WTC11 (cell line): ENCODE measurements around the gene MMP11. TPM values are rescaled to one million over a fixed set of nuclear protein-coding genes. Genes with fewer than 3 reads are reported as not detected.

Experiments
- ATAC-seq: fragments of 200-7000 bp; cut with Tn5 transposase; 2 replicates; pipeline ENCODE4 v1.10.0; 2021; ENCODE audit warnings: mild to moderate bottlenecking, moderate library complexity
- CTCF ChIA-PET: fragments of 300-600 bp; sonication (Branson Sonifier 250); formaldehyde crosslinking; loops from one replicate; lab custom pipeline; 2021; ENCODE audit warnings: antibody characterized with exemption; lab: Charles Lee
- POLR2A ChIA-PET: fragments of 350-600 bp; sonication (Branson Sonifier 250); formaldehyde crosslinking; loops from one replicate; lab custom pipeline; 2021; ENCODE audit warnings: antibody characterized with exemption; lab: Charles Lee
- DNase-seq: peaks from one replicate; pipeline ENCODE4 v3.0.0; 2021; ENCODE audit warnings: low spot score
- H3K27ac Mint-ChIP-seq: 2 replicates; pipeline ENCODE4 v1.8.0; 2021; ENCODE audit warnings: mixed read lengths
- H3K27me3 Mint-ChIP-seq: 2 replicates; pipeline ENCODE4 v1.8.0; 2021; ENCODE audit warnings: low read depth, mild to moderate bottlenecking, moderate library complexity, mixed read lengths
- H3K36me3 Mint-ChIP-seq: 2 replicates; pipeline ENCODE4 v1.8.0; 2021; ENCODE audit warnings: mixed read lengths
- H3K4me1 Mint-ChIP-seq: 2 replicates; pipeline ENCODE4 v1.8.0; 2022; ENCODE audit warnings: mixed read lengths
- H3K4me3 Mint-ChIP-seq: 2 replicates; pipeline ENCODE4 v1.8.0; 2021; ENCODE audit warnings: mild to moderate bottlenecking, moderate library complexity, mixed read lengths
- H3K9me3 Mint-ChIP-seq: 2 replicates; pipeline ENCODE4 v1.8.0; 2021; ENCODE audit warnings: mixed read lengths
- ETV6 ChIP-seq: sonication (generic); formaldehyde crosslinking; IDR thresholded peaks from 2 replicates; pipeline ENCODE4 v1.8.1; 2022; ENCODE audit warnings: mild to moderate bottlenecking, missing genetic modification reagents
- FOXK1 ChIP-seq: sonication (generic); formaldehyde crosslinking; IDR thresholded peaks from 2 replicates; pipeline ENCODE4 v1.8.0; 2022; ENCODE audit warnings: mild to moderate bottlenecking, moderate library complexity, missing genetic modification reagents
- SMAD3 ChIP-seq: sonication (generic); formaldehyde crosslinking; IDR thresholded peaks from 2 replicates; pipeline ENCODE4 v1.8.0; 2022; ENCODE audit warnings: missing genetic modification reagents, mild to moderate bottlenecking, borderline replicate concordance
- SP1 ChIP-seq: sonication (generic); formaldehyde crosslinking; conservative IDR thresholded peaks from 2 replicates; pipeline ENCODE4 v1.8.1; 2022; ENCODE audit warnings: missing genetic modification reagents
- TP53 ChIP-seq: sonication (generic); formaldehyde crosslinking; IDR thresholded peaks from 2 replicates; pipeline ENCODE4 v1.8.1; 2023; ENCODE audit warnings: mild to moderate bottlenecking, missing genetic modification reagents
- ZNF423 ChIP-seq: fragments of 250-450 bp; sonication (Bioruptor Pico); IDR thresholded peaks from 2 replicates; pipeline ENCODE4 v2.1.2; 2022; ENCODE audit warnings: mild to moderate bottlenecking, moderate library complexity
- total RNA-seq: library from RNA; stranded (reverse); gene quantifications from 3 replicates; pipeline ENCODE4 v1.2.3, GENCODE V29; 2021
- TF ChIP-seq, protein P1 (sequence below): sonication (generic); formaldehyde crosslinking; IDR thresholded peaks from 2 replicates; pipeline ENCODE4 v1.8.0; 2022; ENCODE audit warnings: mild to moderate bottlenecking, missing genetic modification reagents
- TF ChIP-seq, protein P2 (sequence below): fragments of 200-600 bp; IDR thresholded peaks from 2 replicates; pipeline ENCODE4 v1.8.0; 2022; ENCODE audit warnings: antibody characterized with exemption
- TF ChIP-seq, protein P3 (sequence below): sonication (generic); formaldehyde crosslinking; IDR thresholded peaks from 2 replicates; pipeline ENCODE4 v1.8.0; 2022; ENCODE audit warnings: missing genetic modification reagents
- TF ChIP-seq, protein P4 (sequence below): sonication (generic); formaldehyde crosslinking; IDR thresholded peaks from 2 replicates; pipeline ENCODE4 v1.8.1; 2022; ENCODE audit warnings: low read depth, mild to moderate bottlenecking, moderate library complexity, missing genetic modification reagents, borderline replicate concordance

MMP11 gene
- total RNA-seq, 1 experiment from 2014 or later: 16.5 TPM

DNA sequence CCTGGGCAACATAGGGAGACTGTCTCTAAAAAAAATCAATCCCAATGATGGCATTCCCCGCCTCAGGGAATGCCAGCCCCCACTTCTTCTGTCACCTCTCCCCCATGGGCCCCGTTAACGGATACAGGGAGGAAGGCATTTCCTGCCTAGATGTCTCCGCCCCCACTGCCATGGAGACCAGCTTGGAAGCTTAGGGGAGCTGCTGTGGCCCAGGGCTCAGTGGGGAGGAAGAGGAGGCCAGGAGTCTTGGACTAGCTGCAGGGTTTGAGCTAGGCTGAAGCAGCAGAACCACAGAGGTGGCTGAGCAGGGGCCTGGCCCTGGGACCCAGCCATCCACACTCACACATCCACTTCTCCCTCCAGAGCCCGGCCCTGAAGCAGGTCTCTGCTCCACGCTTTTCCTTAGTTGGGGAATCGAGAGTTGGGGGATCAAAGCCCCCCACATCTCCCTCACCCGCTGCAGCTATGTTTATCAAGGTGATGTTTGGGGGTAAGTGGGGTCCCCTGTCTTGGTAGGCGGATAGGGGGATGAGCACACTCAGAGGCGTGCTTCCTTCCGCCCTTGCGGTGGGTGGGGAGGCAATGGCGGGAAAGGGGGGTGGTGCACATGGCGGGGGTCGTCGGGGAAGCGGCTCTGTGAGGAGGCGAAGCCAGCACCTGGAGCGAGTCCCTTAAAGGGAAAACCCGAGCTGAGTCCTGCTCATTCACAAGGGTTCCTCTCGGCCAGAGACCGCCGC lies 9.6 kb upstream of the MMP11 start, which contains the start of gene C22orf15:
Gene C22orf15 (plus strand): TSS at position 149 of the 737 bp plus-strand sequence. CDS start 317 bp downstream, at position 466.
- no peaks in the 10 kb centered on the region for H3K9me3 Mint-ChIP-seq
- H3K27ac Mint-ChIP-seq: peak within 1 kb of the TSS; percentile 70; the same call in 1 of the 2 replicates
- peak; percentile 57 for ATAC-seq
- H3K36me3 Mint-ChIP-seq: peaks cover 2% of the 10 kb centered on the region
- TF ChIP-seq TP53 (CRISPR knock-in tag) (peak; percentile 62; the same call in 1 of the 2 replicates), ETV6 (CRISPR knock-in tag) (no peak), SMAD3 (CRISPR knock-in tag) (no peak)
- TF ChIP-seq, protein P1, sequence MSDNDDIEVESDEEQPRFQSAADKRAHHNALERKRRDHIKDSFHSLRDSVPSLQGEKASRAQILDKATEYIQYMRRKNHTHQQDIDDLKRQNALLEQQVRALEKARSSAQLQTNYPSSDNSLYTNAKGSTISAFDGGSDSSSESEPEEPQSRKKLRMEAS (CRISPR knock-in tag): peak; percentile 73; the same call in 1 of the 2 replicates
- TF ChIP-seq, protein P2, sequence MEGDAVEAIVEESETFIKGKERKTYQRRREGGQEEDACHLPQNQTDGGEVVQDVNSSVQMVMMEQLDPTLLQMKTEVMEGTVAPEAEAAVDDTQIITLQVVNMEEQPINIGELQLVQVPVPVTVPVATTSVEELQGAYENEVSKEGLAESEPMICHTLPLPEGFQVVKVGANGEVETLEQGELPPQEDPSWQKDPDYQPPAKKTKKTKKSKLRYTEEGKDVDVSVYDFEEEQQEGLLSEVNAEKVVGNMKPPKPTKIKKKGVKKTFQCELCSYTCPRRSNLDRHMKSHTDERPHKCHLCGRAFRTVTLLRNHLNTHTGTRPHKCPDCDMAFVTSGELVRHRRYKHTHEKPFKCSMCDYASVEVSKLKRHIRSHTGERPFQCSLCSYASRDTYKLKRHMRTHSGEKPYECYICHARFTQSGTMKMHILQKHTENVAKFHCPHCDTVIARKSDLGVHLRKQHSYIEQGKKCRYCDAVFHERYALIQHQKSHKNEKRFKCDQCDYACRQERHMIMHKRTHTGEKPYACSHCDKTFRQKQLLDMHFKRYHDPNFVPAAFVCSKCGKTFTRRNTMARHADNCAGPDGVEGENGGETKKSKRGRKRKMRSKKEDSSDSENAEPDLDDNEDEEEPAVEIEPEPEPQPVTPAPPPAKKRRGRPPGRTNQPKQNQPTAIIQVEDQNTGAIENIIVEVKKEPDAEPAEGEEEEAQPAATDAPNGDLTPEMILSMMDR: no peak
- TF ChIP-seq, protein P3, sequence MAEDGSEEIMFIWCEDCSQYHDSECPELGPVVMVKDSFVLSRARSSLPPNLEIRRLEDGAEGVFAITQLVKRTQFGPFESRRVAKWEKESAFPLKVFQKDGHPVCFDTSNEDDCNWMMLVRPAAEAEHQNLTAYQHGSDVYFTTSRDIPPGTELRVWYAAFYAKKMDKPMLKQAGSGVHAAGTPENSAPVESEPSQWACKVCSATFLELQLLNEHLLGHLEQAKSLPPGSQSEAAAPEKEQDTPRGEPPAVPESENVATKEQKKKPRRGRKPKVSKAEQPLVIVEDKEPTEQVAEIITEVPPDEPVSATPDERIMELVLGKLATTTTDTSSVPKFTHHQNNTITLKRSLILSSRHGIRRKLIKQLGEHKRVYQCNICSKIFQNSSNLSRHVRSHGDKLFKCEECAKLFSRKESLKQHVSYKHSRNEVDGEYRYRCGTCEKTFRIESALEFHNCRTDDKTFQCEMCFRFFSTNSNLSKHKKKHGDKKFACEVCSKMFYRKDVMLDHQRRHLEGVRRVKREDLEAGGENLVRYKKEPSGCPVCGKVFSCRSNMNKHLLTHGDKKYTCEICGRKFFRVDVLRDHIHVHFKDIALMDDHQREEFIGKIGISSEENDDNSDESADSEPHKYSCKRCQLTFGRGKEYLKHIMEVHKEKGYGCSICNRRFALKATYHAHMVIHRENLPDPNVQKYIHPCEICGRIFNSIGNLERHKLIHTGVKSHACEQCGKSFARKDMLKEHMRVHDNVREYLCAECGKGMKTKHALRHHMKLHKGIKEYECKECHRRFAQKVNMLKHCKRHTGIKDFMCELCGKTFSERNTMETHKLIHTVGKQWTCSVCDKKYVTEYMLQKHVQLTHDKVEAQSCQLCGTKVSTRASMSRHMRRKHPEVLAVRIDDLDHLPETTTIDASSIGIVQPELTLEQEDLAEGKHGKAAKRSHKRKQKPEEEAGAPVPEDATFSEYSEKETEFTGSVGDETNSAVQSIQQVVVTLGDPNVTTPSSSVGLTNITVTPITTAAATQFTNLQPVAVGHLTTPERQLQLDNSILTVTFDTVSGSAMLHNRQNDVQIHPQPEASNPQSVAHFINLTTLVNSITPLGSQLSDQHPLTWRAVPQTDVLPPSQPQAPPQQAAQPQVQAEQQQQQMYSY (CRISPR knock-in tag): 0 out of 2 replicates have a peak, but pooled peaks have one; percentile 10
- peaks cover 5% of the 10 kb centered on the region for H3K27me3 Mint-ChIP-seq
- peak; percentile 65 for DNase-seq
- ChIA-PET POLR2A (interaction anchor here (1.5 kb wide), 1 partner anchor 95 kb away, joined by 3 read pairs; the partner anchor contains the start of gene SLC2A11), CTCF (interaction anchor here (0.7 to 2.0 kb wide), 7 partner anchors 8 to 803 kb away, joined by 3 to 15 read pairs (median 4); partner anchors contain the start of genes SLC2A11 and ZNF70)
- peak within 1 kb of the TSS; percentile 50 for H3K4me3 Mint-ChIP-seq
- peaks cover 29% of the 10 kb centered on the region for H3K4me1 Mint-ChIP-seq

DNA sequence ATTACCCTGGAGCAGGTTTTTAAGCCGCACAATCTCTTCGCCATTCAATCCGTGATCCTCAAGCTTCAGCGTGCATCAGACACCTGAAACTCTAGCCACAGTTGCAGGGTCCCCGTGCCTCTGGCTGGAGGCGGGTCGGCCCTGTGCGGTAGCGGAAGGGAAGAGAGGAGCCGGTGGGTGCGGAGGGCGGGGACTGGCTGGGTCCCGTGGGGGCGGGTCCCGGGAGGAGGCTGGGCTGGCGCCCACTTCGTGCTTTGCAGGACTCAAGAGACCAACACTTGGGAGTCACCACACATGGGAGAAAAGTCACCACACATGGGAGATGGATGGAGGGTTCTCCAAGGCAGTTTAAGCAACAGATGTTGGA lies 9.1 kb upstream of the MMP11 start:
- TF ChIP-seq, protein P4, sequence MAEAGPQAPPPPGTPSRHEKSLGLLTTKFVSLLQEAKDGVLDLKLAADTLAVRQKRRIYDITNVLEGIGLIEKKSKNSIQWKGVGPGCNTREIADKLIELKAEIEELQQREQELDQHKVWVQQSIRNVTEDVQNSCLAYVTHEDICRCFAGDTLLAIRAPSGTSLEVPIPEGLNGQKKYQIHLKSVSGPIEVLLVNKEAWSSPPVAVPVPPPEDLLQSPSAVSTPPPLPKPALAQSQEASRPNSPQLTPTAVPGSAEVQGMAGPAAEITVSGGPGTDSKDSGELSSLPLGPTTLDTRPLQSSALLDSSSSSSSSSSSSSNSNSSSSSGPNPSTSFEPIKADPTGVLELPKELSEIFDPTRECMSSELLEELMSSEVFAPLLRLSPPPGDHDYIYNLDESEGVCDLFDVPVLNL (CRISPR knock-in tag): no peak
- TF ChIP-seq FOXK1 (CRISPR knock-in tag) (0 out of 2 replicates have a peak, but pooled peaks have one; percentile 25), SP1 (CRISPR knock-in tag) (0 out of 2 replicates have a peak, but pooled peaks have one; percentile 7), ZNF423 (CRISPR knock-in tag) (no peak)
- TF ChIP-seq, protein P3 (CRISPR knock-in tag): 0 out of 2 replicates have a peak, but pooled peaks have one; percentile 2
- TF ChIP-seq, all 79 proteins: peak for 3
- DNase-seq (peak; percentile 70), ATAC-seq (peak; percentile 40)
- Mint-ChIP-seq H3K27me3 (peaks cover 5% of the 10 kb centered on the region), H3K9me3 (no peaks in the 10 kb centered on the region), H3K27ac (peak overlapping the region; percentile 70; the same call in 1 of the 2 replicates), H3K4me1 (peaks cover 29% of the 10 kb centered on the region), H3K36me3 (peaks cover 2% of the 10 kb centered on the region), H3K4me3 (peak overlapping the region; percentile 50; the same call in 1 of the 2 replicates)
- CTCF ChIA-PET: interaction anchor here (1.1 to 2.0 kb wide), 4 partner anchors 13 to 804 kb away, joined by 3 to 15 read pairs (median 4); partner anchors contain the start of genes SLC2A11 and ZNF70
- POLR2A ChIA-PET: interaction anchor here (1.5 kb wide), 1 partner anchor 94 kb away, joined by 3 read pairs; the partner anchor contains the start of gene SLC2A11
